ENCODE results near the gene CALCOCO2. TPM values are rescaled to one million over a fixed set of nuclear protein-coding genes. Genes with fewer than 3 reads are reported as not detected.

The CALCOCO2 gene
- 10 to 100 TPM; 23.0 to 64.9 TPM for total RNA-seq
- 10 to 100 TPM; 38.9 to 49.1 TPM for polyA plus RNA-seq

DNA sequence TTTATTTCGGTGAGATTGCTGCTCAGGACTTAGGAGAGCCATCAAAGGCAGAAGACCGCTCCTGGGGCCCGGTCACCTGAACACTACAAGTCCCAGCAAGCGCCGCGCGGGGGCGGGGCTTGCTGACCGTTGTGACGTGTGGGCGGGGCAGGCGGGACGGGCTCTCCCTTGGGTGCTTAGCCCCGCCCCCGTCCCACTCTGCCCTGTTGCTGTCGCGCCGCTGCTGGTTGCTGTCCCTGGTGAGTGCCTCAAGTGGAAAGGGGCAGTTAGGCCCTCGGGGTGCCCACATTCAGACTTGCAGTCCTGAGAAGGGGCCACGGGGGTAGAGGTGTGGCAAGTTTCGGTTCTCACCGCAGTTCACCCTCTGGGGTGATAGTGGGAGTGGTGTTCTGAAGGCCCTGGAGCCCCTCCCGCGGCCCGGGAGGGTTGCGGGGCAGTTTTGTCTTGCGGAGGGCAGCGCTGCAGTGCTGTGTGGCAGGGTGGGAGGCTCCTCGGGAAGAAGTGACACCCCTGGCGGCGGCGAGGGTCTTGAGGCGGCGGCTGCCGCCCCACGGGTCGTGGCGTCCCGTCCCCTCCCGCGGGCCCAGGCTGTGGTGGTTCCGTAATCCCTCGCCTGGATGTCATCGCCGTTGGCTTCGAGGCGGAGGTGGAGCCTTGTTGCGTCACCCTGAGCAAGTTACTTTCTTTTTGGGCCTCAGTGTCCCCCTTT, at the start of gene CALCOCO2:
Gene CALCOCO2, plus strand, starts transcription at position 196 of the 709 bp plus-strand sequence. CDS start 10,673 bp downstream, outside the sequence.
- TF ChIP-seq FOXA2 (IDR thresholded peaks at IDR 0.05): no peak
- peak in 1 of 2 donors; percentile 7 for TF ChIP-seq RAD21 (IDR thresholded peaks at IDR 0.05)
- no peak for TF ChIP-seq FOXA1 (IDR thresholded peaks at IDR 0.05)
- TF ChIP-seq RXRA (IDR thresholded peaks at IDR 0.05): no peak
- TF ChIP-seq HNF4G (IDR thresholded peaks at IDR 0.05): no peak
- TF ChIP-seq, protein P1, sequence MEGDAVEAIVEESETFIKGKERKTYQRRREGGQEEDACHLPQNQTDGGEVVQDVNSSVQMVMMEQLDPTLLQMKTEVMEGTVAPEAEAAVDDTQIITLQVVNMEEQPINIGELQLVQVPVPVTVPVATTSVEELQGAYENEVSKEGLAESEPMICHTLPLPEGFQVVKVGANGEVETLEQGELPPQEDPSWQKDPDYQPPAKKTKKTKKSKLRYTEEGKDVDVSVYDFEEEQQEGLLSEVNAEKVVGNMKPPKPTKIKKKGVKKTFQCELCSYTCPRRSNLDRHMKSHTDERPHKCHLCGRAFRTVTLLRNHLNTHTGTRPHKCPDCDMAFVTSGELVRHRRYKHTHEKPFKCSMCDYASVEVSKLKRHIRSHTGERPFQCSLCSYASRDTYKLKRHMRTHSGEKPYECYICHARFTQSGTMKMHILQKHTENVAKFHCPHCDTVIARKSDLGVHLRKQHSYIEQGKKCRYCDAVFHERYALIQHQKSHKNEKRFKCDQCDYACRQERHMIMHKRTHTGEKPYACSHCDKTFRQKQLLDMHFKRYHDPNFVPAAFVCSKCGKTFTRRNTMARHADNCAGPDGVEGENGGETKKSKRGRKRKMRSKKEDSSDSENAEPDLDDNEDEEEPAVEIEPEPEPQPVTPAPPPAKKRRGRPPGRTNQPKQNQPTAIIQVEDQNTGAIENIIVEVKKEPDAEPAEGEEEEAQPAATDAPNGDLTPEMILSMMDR (IDR thresholded peaks at IDR 0.05; ENCODE audit: low read depth, low read length, missing input control): no peak
- TF ChIP-seq, protein P2, sequence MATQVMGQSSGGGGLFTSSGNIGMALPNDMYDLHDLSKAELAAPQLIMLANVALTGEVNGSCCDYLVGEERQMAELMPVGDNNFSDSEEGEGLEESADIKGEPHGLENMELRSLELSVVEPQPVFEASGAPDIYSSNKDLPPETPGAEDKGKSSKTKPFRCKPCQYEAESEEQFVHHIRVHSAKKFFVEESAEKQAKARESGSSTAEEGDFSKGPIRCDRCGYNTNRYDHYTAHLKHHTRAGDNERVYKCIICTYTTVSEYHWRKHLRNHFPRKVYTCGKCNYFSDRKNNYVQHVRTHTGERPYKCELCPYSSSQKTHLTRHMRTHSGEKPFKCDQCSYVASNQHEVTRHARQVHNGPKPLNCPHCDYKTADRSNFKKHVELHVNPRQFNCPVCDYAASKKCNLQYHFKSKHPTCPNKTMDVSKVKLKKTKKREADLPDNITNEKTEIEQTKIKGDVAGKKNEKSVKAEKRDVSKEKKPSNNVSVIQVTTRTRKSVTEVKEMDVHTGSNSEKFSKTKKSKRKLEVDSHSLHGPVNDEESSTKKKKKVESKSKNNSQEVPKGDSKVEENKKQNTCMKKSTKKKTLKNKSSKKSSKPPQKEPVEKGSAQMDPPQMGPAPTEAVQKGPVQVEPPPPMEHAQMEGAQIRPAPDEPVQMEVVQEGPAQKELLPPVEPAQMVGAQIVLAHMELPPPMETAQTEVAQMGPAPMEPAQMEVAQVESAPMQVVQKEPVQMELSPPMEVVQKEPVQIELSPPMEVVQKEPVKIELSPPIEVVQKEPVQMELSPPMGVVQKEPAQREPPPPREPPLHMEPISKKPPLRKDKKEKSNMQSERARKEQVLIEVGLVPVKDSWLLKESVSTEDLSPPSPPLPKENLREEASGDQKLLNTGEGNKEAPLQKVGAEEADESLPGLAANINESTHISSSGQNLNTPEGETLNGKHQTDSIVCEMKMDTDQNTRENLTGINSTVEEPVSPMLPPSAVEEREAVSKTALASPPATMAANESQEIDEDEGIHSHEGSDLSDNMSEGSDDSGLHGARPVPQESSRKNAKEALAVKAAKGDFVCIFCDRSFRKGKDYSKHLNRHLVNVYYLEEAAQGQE (IDR thresholded peaks at IDR 0.05): peak; percentile 94
- no peak for TF ChIP-seq NR2F2 (IDR thresholded peaks at IDR 0.05)
- TF ChIP-seq TAF1 (conservative IDR thresholded peaks at IDR 0.05): peak; percentile 79
- no peak for TF ChIP-seq GABPA (IDR thresholded peaks at IDR 0.05 in 1 of 2, conservative IDR thresholded peaks at IDR 0.05 in 1 of 2)
- TF ChIP-seq, protein P3, sequence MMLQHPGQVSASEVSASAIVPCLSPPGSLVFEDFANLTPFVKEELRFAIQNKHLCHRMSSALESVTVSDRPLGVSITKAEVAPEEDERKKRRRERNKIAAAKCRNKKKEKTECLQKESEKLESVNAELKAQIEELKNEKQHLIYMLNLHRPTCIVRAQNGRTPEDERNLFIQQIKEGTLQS (IDR thresholded peaks at IDR 0.05): peak; percentile 88
- TF ChIP-seq MAX (IDR thresholded peaks at IDR 0.05): no peak
- TF ChIP-seq EGR1 (IDR thresholded peaks at IDR 0.05; ENCODE audit: low read depth in 2 of 2): peak in 1 of 2 donors; percentile 21
- no peak for TF ChIP-seq HNF4A (conservative IDR thresholded peaks at IDR 0.05)
- peak; percentile 45 for TF ChIP-seq SP1 (IDR thresholded peaks at IDR 0.05)
- TF ChIP-seq YY1 (IDR thresholded peaks at IDR 0.05): peak; percentile 27
- TF ChIP-seq ZBTB33 (IDR thresholded peaks at IDR 0.05): no peak
- TF ChIP-seq JUND (IDR thresholded peaks at IDR 0.05): peak in 1 of 2 donors; percentile 1
- H3K4me1 ChIP-seq (ENCODE audit: control insufficient read depth in 4 of 4, insufficient read depth in 4 of 4, low read length in 3 of 4): peaks cover 10 to 24% (median 15%) of the 10 kb centered on the region in 4 donors

More for the DNA sequence above, at the start of gene CALCOCO2:
- Histone ChIP-seq H3K9me3 (ENCODE audit: control insufficient read depth in 4 of 4, low read length in 3 of 4) (no peaks in the 10 kb centered on the region), H3K27me3 (ENCODE audit: control insufficient read depth in 4 of 4, insufficient read depth in 4 of 4, low read length in 3 of 4) (no peaks in the 10 kb centered on the region), H3K27ac (ENCODE audit: low read depth in 1 of 2, low read length in 2 of 2) (peak within 1 kb of the TSS; percentile 99), H3K9ac (ENCODE audit: low read depth in 1 of 2, low read length in 2 of 2) (peak within 1 kb of the TSS; percentile 99 to 100), H3K36me3 (ENCODE audit: control insufficient read depth in 4 of 4, insufficient read depth in 3 of 4, low read depth in 1 of 4, low read length in 3 of 4) (no peaks in the 10 kb centered on the region), H3K4me3 (ENCODE audit: low read depth in 1 of 3, low read length in 3 of 3) (peak within 1 kb of the TSS; percentile 71 to 97 (median 93))
- under 1% methylated on average over 48 of the region's 48 CpGs for WGBS
- peak; percentile 96 for DNase-seq (ENCODE audit: low spot score)

Data from liver (tissue), 9 donors.